Gastroesophageal sphincter (tissue), 4 donors: ENCODE results near the gene ADCY9. TPM values are rescaled to one million over a fixed set of nuclear protein-coding genes. Genes with fewer than 3 reads are reported as not detected.

ENCODE experiments used
- ATAC-seq: fragments of 150-250 bp; one replicate; pipeline ENCODE4 v1.9.1; 2016; ENCODE audit warnings: mild to moderate bottlenecking, moderate library complexity
- H3K27ac ChIP-seq, 4 donors: fragments of 200-600 bp; sonication (generic) in 3 of 4; 1 replicate in 3 of 4; 2 replicates in 1 of 4; pipeline ENCODE4 v1.5.1; 2016 to 2019
- H3K27me3 ChIP-seq: fragments of 200-600 bp; sonication (generic); one replicate; pipeline ENCODE4 v1.5.1; 2019
- H3K36me3 ChIP-seq, 2 donors: fragments of 200-600 bp; sonication (generic); one replicate each; pipeline ENCODE4 v1.5.1; 2019; ENCODE audit warnings: control low read depth in 1 of 2
- H3K4me1 ChIP-seq, 3 donors: fragments of 200-600 bp; sonication (generic); 1 replicate in 2 of 3; 2 replicates in 1 of 3; pipeline ENCODE4 v1.5.1; 2016 to 2019; ENCODE audit warnings: control low read depth in 2 of 3
- H3K4me3 ChIP-seq, 2 donors: fragments of 200-600 bp; sonication (generic); one replicate each; pipeline ENCODE4 v1.5.1; 2019; ENCODE audit warnings: mild to moderate bottlenecking in 1 of 2, moderate library complexity in 1 of 2
- H3K9me3 ChIP-seq, 3 donors: fragments of 200-600 bp; sonication (generic); one replicate each; pipeline ENCODE4 v1.5.1; 2017 to 2019; ENCODE audit warnings: control low read depth in 2 of 3
- CTCF ChIP-seq, 4 experiments: fragments of 200-600 bp in 2 of 4; fragments of 450-650 bp in 2 of 4; sonication (generic) in 1 of 4; IDR thresholded peaks; one replicate each; pipeline ENCODE4 v1.5.1; 2017 to 2019; ENCODE audit warnings: antibody characterized with exemption in 4 of 4, mild to moderate bottlenecking in 2 of 4, moderate library complexity in 2 of 4
- EP300 ChIP-seq: sonication (generic); formaldehyde crosslinking; IDR thresholded peaks from one replicate; pipeline ENCODE4 v1.6.1; 2017; ENCODE audit warnings: antibody characterized with exemption, mild to moderate bottlenecking
- POLR2A ChIP-seq, 2 donors: fragments of 450-650 bp; IDR thresholded peaks; one replicate each; pipeline ENCODE4 v1.6.1; 2017; ENCODE audit warnings: antibody characterized with exemption in 2 of 2, mild to moderate bottlenecking in 2 of 2, moderate library complexity in 1 of 2
- POLR2AphosphoS5 ChIP-seq: sonication (generic); formaldehyde crosslinking; IDR thresholded peaks from one replicate; pipeline ENCODE4 v1.6.1; 2017; ENCODE audit warnings: antibody characterized with exemption
- WGBS, 2 donors: methylation state at CpG; one replicate each; pipeline ENCODE4 v1.1.5; 2018; ENCODE audit warnings: low coverage in 1 of 2; 5-methylcytosine and 5-hydroxymethylcytosine counted together
- total RNA-seq, 4 donors: library from RNA; depleted of rRNA; stranded (reverse); fragments of >200 nt; gene quantifications; one replicate each; pipeline ENCODE4 v1.1.0, GENCODE V29; 2016

The ADCY9 gene
- total RNA-seq, 4 donors from 2014 or later: 33.0 to 83.5 (median 43.4) TPM

DNA sequence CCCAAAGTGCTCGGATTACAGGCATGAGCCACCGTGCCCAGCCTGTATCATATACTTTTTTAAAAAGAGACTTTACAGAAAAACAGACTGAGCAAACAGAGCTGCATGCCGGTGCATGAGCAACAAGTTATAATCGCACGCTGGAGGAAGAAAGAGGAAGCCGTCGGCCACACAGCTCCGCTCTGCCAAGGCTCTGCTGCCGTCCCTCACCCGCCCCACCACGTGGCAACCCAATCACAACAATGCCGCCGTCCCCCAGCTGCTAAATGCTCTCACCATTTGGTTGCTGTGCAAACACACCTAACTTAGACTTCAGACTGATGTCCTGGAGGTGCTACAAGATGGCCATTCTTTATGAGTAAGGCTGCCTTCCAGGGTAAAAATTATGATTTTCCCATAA is 83.5 kb downstream of the ADCY9 start:
- no peak for TF ChIP-seq POLR2A (IDR thresholded peaks at IDR 0.05)
- no peak for TF ChIP-seq POLR2AphosphoS5
- no peak for TF ChIP-seq EP300
- no peak for TF ChIP-seq CTCF (IDR thresholded peaks at IDR 0.05)
- no peaks in the 10 kb centered on the region for H3K9me3 ChIP-seq
- H3K27me3 ChIP-seq: no peaks in the 10 kb centered on the region
- H3K4me1 ChIP-seq: peaks cover 0 to 14% (median 0%) of the 10 kb centered on the region in 3 donors
- ATAC-seq: peak; percentile 41
- WGBS, 2 donors: 0 to 36% methylated on average over 4 to 13 of the region's 13 CpGs
- H3K36me3 ChIP-seq: no peaks in the 10 kb centered on the region
- peak overlapping the region in 3 of 4 donors; percentile 44 to 74 (median 49) for H3K27ac ChIP-seq
- no peak overlapping the region for H3K4me3 ChIP-seq

- H3K9me3 ChIP-seq: no peaks in the 10 kb centered on the region
- no peaks in the 10 kb centered on the region for H3K27me3 ChIP-seq
- no peak overlapping the region for H3K4me3 ChIP-seq
- TF ChIP-seq POLR2A (IDR thresholded peaks at IDR 0.05): no peak
- TF ChIP-seq POLR2AphosphoS5: no peak
- no peak for TF ChIP-seq EP300
- TF ChIP-seq CTCF (IDR thresholded peaks at IDR 0.05): no peak
- peaks cover 0 to 12% (median 0%) of the 10 kb centered on the region in 3 donors for H3K4me1 ChIP-seq
- no peaks in the 10 kb centered on the region for H3K36me3 ChIP-seq
- 83 to 86% methylated on average over 8 of the region's 8 CpGs for WGBS, 2 donors
- ATAC-seq: no peak
- no peak overlapping the region for H3K27ac ChIP-seq
Observed at GRCh38 chr16:4028144-4028543, 88.1 kb downstream of the ADCY9 start.

- Histone ChIP-seq H3K4me1 (no peaks in the 10 kb centered on the region), H3K36me3 (no peaks in the 10 kb centered on the region), H3K4me3 (no peak overlapping the region), H3K27ac (no peak overlapping the region), H3K9me3 (no peaks in the 10 kb centered on the region), H3K27me3 (no peaks in the 10 kb centered on the region)
- WGBS, 2 donors: 93 to 96% methylated on average over 7 of the region's 7 CpGs
- no peak for ATAC-seq
- TF ChIP-seq EP300 (no peak), POLR2AphosphoS5 (no peak), POLR2A (IDR thresholded peaks at IDR 0.05) (no peak), CTCF (IDR thresholded peaks at IDR 0.05) (no peak)
Observed at GRCh38 chr16:4026854-4027253, 89.4 kb downstream of the ADCY9 start.

- ATAC-seq: peak; percentile 43
- H3K4me1 ChIP-seq: no peaks in the 10 kb centered on the region
- WGBS, 2 donors: 67 to 93% methylated on average over 1 to 13 of the region's 14 CpGs
- no peak overlapping the region for H3K27ac ChIP-seq
- H3K4me3 ChIP-seq: no peak overlapping the region
- no peaks in the 10 kb centered on the region for H3K36me3 ChIP-seq
- no peaks in the 10 kb centered on the region for H3K9me3 ChIP-seq
- H3K27me3 ChIP-seq: no peaks in the 10 kb centered on the region
- TF ChIP-seq EP300: no peak
- TF ChIP-seq CTCF (IDR thresholded peaks at IDR 0.05): no peak
- TF ChIP-seq POLR2A (IDR thresholded peaks at IDR 0.05): no peak
- TF ChIP-seq POLR2AphosphoS5: no peak
Observed at GRCh38 chr16:4025428-4025827, 90.8 kb downstream of the ADCY9 start.

DNA sequence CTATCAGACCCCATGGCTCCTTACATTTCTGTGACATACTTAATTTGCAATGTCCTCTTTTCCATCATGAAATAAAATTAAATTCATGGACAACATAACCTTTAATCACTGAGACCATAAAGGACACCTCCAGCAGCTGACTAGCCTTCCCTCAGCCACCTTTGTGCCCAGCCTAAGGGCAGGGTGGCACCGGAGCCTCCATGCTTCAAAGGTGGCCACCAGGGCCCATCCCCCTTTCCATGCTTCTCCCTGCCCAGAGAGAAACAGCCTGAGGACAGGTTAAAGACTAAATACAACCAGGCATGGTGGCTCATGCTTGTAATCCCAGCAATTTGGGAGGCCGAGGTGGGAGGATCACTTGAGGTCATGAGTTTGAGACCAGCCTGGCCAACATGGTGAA is 94.3 kb downstream of the ADCY9 start:
- Histone ChIP-seq H3K4me1 (peaks cover 0 to 27% (median 3%) of the 10 kb centered on the region in 3 donors), H3K27me3 (no peaks in the 10 kb centered on the region), H3K36me3 (no peaks in the 10 kb centered on the region), H3K9me3 (no peaks in the 10 kb centered on the region), H3K4me3 (no peak overlapping the region), H3K27ac (no peak overlapping the region)
- WGBS, 2 donors: 100% methylated on average over 2 of the region's 2 CpGs; no CpG with 5 or more reads in 1 of the 2 donors
- no peak for TF ChIP-seq POLR2A (IDR thresholded peaks at IDR 0.05)
- no peak for TF ChIP-seq POLR2AphosphoS5
- no peak for TF ChIP-seq CTCF (IDR thresholded peaks at IDR 0.05)
- TF ChIP-seq EP300: no peak
- ATAC-seq: no peak
